Measurements from ENCODE around the gene EIF1AX.
"Not testable (repeated sequence)": the region's sequence is repeated elsewhere in the genome, so short reads cannot be mapped to it uniquely, and the experiment has no call there.

The EIF1AX gene

GRCh38 chrX:20141281-20142220 lies at the start of gene EIF1AX:
Gene EIF1AX, minus strand, starts transcription at chrX:20141838. Its CDS starts 198 bp downstream, at chrX:20141640.
- DNase-seq = peak; percentile 97

- DNase-seq = no peak
Observed at GRCh38 chrX:20189171-20189570, 47.5 kb upstream of the EIF1AX start.

- DNase-seq = no peak
Observed at GRCh38 chrX:20181598-20182329, 40.1 kb upstream of the EIF1AX start.

- DNase-seq = no peak
Observed at GRCh38 chrX:20177093-20177492, 35.5 kb upstream of the EIF1AX start.

- DNase-seq = no peak
Observed at GRCh38 chrX:20173856-20174255, 32.2 kb upstream of the EIF1AX start.

GRCh38 chrX:20173313-20173712 lies 31.7 kb upstream of the EIF1AX start:
- no peak for DNase-seq

GRCh38 chrX:20171887-20172286 lies 30.2 kb upstream of the EIF1AX start:
- DNase-seq = no peak

GRCh38 chrX:20162516-20162915 lies 20.9 kb upstream of the EIF1AX start:
- not testable (repeated sequence) for DNase-seq

- DNase-seq = no peak
Observed at GRCh38 chrX:20159797-20160385, 18.3 kb upstream of the EIF1AX start.

- DNase-seq = no peak
Observed at GRCh38 chrX:20151689-20152088, 10.1 kb upstream of the EIF1AX start.

- DNase-seq = no peak
Observed at GRCh38 chrX:20149326-20149725, 7.7 kb upstream of the EIF1AX start.

GRCh38 chrX:20147561-20147960 lies 5.9 kb upstream of the EIF1AX start:
- no peak for DNase-seq

- DNase-seq = no peak
Observed at GRCh38 chrX:20144491-20144890, 2.9 kb upstream of the EIF1AX start.

GRCh38 chrX:20143561-20143960 lies 1.9 kb upstream of the EIF1AX start:
- no peak for DNase-seq

GRCh38 chrX:20143111-20143510 lies 1.5 kb upstream of the EIF1AX start:
- no peak for DNase-seq

GRCh38 chrX:20140420-20140819 lies 1.2 kb downstream of the EIF1AX start:
- no peak for DNase-seq

GRCh38 chrX:20139966-20140365 lies 1.7 kb downstream of the EIF1AX start:
- DNase-seq = no peak

GRCh38 chrX:20135944-20136343 lies 5.7 kb downstream of the EIF1AX start:
- no peak for DNase-seq

GRCh38 chrX:20132666-20133065 lies 9.0 kb downstream of the EIF1AX start:
- DNase-seq = no peak

- no peak for DNase-seq
Observed at GRCh38 chrX:20130357-20130756, 11.3 kb downstream of the EIF1AX start.

GRCh38 chrX:20129547-20129946 lies 12.1 kb downstream of the EIF1AX start:
- DNase-seq = no peak

- no peak for DNase-seq
Observed at GRCh38 chrX:20128670-20129069, 13.0 kb downstream of the EIF1AX start.

- not testable (repeated sequence) for DNase-seq
Observed at GRCh38 chrX:20127440-20127839, 14.2 kb downstream of the EIF1AX start.

GRCh38 chrX:20126833-20127232 lies 14.8 kb downstream of the EIF1AX start:
- not testable (repeated sequence) for DNase-seq
